HG03135 (cell line): ENCODE data around the gene SPSB4.
"Not testable (repeated sequence)": the region's sequence is repeated elsewhere in the genome, so short reads cannot be mapped to it uniquely, and the experiment has no call there.

Experiments
- ATAC-seq: cut with Tn5 transposase; IDR thresholded peaks from one replicate; pipeline ENCODE4 v1.9.1; 2021; ENCODE audit warnings: mild to moderate bottlenecking, moderate library complexity; ENCODE audit not compliant: unreplicated experiment

SPSB4 gene

GRCh38 chr3:141050576-141051442 is at the start of gene SPSB4:
Gene SPSB4, plus strand, starts transcription at chr3:141051347. Its CDS starts 14,758 bp downstream, at chr3:141066105.
- ATAC-seq, result no peak

DNA sequence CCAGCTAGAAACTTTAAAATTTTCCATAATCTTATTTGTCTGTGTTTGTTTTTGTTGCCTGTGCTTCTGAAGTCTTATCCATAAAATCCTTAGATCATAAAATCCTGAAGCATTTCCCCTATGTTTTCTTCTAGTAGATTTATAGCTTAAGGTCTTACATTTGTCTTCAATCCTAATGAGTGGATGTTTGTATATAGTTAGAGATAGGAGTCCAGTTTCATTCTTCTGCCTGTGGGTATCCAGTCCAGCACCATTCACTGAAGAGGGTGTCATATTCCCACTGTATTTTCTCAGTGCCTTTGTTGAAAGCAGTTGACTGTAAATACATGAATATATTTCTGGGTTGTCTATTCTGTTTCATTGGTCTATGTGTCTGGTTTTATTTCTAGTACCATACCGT is 44.8 kb upstream of the SPSB4 start:
- ATAC-seq, result no peak

- ATAC-seq, result no peak
Measured at GRCh38 chr3:141009496-141009895, 41.7 kb upstream of the SPSB4 start.

DNA sequence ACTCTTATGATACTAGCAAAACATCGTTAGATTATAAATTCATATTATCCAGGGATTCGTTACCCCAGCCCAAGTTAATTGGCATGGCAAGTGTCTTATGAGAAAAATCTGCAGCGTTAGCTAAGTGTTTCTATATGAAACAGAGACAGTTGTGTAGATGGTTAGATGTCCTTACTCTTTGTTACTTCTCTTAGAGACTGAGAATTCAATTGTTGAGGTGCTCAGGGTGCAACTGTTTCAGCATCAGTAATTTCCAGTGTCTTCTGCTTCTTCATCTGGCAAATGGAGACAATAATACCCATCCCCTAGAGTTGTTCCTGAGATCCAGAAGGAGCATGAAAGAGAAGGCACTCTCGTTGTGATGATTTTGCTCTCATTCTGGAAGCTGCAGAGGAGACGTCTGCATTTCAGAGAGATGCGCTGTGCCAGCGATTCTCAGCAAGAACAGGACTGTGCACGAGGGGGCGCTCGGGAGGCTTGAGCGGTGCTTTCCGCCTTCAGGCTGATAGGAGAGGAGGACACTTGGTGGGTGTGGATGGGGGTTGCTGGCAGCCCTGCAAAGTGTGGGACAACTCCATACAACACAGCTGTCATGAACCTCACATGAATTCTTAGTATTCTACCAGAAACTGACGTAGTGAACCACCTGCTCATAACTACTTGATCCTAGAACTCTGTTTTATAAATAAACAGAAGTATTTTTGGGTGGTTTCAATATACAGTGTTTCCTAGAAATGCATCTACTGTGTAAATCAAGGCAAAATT is 39.7 kb upstream of the SPSB4 start:
- ATAC-seq, result peak; percentile 60

DNA sequence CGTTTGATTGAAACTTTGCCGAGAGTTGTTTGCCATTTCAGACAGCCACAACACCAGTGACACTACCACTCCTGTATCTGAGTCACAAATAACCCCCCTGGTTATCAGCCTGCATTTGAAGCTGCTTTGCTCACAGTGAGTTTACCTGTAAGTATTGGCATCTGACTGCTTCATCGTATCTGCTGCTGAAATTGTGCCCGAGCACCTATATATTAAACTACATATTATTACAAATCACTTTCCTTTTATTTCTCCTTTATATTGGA is 39.2 kb upstream of the SPSB4 start:
- ATAC-seq, result no peak

DNA sequence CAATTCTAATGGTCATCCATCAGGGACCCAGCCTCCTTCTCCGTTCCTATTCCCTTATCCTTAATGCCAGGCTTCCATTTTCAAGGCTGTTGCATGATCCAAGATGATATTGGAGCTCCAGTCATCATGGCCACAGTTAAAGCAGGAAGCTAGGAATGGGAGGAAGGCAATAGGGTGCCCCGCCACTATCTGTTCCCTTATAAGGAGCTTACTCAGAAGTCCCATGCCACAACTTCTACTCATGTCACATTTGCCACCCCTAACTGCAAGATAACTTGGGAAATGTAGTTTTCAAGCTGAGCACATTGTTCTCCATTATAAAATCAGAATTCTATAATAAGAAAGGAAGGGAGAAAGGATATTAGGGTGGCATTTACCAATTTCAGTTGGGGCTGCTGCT is 38.6 kb upstream of the SPSB4 start:
- ATAC-seq, result no peak

DNA sequence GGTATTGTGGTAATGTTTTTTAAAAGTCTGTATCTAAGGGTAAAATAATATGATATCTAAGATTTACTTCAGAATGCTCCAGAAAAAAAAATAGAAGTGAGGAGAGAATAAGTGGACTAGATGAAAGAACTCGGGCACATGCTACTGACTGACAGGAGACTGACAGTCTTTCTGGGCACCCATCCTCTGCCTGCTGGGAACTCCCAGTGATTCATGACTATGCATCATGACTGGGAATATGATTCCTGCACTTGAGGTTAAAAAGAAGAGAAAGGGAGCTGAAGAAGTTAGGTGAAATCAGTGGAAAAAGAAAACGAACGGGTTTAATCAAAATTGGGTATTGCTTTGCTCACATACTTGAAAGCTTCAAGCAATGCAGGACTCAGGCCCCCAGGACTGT is 35.7 kb upstream of the SPSB4 start:
- ATAC-seq, result no peak

DNA sequence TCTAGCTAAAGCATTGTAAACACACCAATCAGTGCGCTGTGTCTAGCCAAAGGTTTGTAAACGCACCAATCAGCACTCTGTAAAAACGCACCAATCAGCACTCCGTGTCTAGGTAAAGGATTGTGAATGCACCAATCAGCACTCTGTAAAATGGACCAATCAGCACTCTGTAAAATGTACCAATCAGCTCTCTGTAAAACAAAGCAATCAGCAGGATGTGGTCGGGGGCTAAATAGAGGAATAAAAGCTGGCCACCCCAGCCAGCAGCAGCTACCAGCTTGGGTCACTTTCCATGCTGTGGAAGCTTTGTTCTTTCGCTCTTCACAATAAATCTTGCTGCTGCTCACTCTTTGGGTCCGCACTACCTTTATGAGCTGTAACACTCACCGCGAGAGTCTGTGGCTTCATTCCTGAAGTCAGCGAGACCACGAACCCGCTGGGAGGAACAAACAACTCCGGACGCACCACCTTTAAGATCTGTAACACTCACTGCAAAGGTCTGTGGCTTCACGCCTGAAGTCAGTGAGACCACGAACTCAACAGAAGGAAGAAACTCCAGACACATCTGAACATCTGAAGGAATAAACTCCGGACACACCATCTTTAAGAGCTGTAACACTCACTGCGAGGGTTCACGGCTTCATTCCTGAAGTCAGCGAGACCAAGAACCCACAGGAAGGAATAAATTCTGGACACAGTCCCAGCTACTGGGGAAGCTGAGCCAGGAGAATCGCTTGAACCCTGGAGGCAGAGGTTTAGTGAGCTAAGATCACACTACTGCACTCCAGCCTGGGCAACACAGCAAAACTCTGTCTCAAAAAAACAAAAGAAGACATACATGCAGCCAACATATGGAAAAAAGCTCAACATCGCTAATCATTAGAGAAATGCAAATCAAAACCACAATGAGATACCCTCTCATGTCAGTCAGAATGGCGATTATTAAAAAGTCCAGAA is 33.5 kb upstream of the SPSB4 start:
- ATAC-seq, result not testable (repeated sequence)

DNA sequence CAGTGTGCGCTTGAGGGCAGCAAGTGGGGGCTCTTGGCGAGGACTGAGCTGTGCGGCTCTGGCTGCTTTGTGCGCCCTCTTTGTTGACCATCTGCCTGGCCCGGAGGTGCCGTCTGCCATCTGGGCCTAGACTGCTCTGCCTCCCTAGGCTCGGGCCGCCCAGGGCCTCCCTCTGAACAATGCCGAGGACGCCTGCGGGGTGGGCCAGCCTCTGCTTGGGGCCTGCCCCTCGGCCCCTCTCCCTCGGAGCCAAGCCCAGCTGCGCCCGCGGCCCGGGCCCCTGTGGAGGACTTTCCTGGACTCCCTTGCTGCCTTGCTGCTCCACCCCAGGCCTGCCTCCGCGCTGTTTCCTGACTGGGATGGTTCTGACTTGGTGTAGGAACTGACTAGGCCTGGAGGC is 31.9 kb upstream of the SPSB4 start:
- no peak for ATAC-seq

GRCh38 chr3:141020143-141020830 is 30.9 kb upstream of the SPSB4 start:
- no peak for ATAC-seq

GRCh38 chr3:141021261-141021660 is 29.9 kb upstream of the SPSB4 start:
- ATAC-seq, result no peak

GRCh38 chr3:141030296-141030695 is 20.9 kb upstream of the SPSB4 start:
- no peak for ATAC-seq

GRCh38 chr3:141039589-141039988 is 11.6 kb upstream of the SPSB4 start:
- no peak for ATAC-seq

GRCh38 chr3:141044695-141045641 is 6.2 kb upstream of the SPSB4 start:
- no peak for ATAC-seq

GRCh38 chr3:141045849-141046248 is 5.3 kb upstream of the SPSB4 start:
- ATAC-seq, result no peak

- no peak for ATAC-seq
Measured at GRCh38 chr3:141047168-141047567, 4.0 kb upstream of the SPSB4 start.

- ATAC-seq, result no peak
Measured at GRCh38 chr3:141049681-141050080, 1.5 kb upstream of the SPSB4 start.

- ATAC-seq, result no peak
Measured at GRCh38 chr3:141051443-141052200, 475 bp downstream of the SPSB4 start.
